Measurements from ENCODE around the gene MTERF4. TPM values are rescaled to one million over a fixed set of nuclear protein-coding genes. Genes with fewer than 3 reads are reported as not detected.

The MTERF4 gene
- polyA plus RNA-seq, 1 donor from 2014 or later = 142 TPM

DNA sequence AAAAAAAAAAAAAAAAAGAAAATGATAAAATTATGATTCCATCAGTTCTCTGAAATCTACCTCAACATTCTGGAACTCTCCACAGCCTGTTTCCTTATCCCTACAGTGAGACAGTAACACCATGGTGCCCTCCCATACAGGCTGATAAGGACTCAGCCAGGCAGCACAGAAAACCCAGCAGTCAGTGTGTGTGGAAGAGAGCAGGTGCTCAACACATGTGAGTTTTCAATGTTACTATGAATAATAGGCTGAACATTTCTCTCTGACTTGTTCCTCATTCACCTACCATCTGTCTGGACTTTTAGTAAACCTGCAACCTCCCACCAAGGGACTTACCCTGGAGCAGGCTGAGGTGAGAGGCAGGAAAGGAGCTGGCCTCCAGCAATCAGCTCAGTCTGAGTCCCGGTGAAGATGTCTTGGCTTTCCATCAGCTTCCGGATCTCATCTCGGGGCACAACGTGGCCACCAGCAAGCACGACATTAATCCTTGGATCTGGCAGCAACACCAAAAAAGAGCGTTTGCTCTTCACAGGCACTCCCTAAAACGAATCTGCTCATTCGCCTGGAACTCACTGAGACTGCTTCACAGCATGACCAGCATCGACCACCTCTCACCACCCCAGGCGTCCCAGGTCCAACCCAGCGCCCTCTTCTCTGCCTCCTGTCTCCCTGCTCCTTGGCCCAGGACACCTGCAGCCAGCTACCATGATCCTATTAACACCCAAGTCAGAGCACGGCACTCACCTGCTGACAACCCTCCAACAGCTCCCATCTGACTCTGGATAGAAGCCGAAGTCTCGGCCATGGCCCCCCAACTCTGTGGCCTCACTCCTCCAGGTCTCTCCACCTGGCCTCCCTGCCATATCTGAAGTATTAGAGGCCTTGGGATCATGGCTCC, 30.7 kb upstream of the MTERF4 start:
- H3F3A ChIP-seq (ENCODE audit: insufficient read depth, low read length, poor library complexity, severe bottlenecking) = no peaks in the 10 kb centered on the region

DNA sequence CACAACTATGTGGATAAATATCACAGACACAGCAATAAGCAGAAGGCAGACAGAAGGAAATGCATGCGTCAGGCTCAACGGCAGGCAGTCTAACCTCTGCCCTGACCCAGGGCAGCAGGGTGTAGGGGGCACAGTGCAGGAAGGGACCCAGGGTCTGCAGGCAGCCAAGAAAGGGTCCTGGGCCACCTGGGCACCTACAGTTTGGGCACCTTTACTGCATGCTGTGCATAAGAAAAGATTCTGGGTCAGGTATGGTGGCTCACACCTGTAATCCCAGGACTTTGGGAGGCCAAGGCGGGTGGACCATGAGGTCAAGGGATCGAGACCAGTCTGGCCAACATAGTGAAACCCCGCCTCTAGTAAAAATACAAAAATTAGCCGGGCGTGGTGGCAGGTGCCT, 29.4 kb upstream of the MTERF4 start:
- H3K27me3 ChIP-seq (ENCODE audit: insufficient read depth, low read depth, low read length) = no peaks in the 10 kb centered on the region

More for the DNA sequence above, 30.7 kb upstream of the MTERF4 start:
- H3K36me3 ChIP-seq (ENCODE audit: insufficient read depth, low read length) = no peaks in the 10 kb centered on the region
- no peak overlapping the region for H3K4me3 ChIP-seq (ENCODE audit: low read length)
- no peaks in the 10 kb centered on the region for H4K20me1 ChIP-seq (ENCODE audit: insufficient read depth)
- TF ChIP-seq EP300 (conservative IDR thresholded peaks at IDR 0.05; ENCODE audit: poor library complexity, severe bottlenecking) (no peak), RAD21 (conservative IDR thresholded peaks at IDR 0.05) (no peak), MXI1 (conservative IDR thresholded peaks at IDR 0.05; ENCODE audit: poor library complexity, severe bottlenecking) (no peak), TAF1 (IDR thresholded peaks at IDR 0.05; ENCODE audit: low read depth) (no peak), SMC3 (conservative IDR thresholded peaks at IDR 0.05; ENCODE audit: poor library complexity) (no peak), EZH2 (IDR thresholded peaks at IDR 0.05; ENCODE audit: borderline replicate concordance, insufficient read depth, low read length, poor library complexity, severe bottlenecking) (no peak), POLR2AphosphoS5 (IDR thresholded peaks at IDR 0.05) (no peak)
- TF ChIP-seq, protein P1, sequence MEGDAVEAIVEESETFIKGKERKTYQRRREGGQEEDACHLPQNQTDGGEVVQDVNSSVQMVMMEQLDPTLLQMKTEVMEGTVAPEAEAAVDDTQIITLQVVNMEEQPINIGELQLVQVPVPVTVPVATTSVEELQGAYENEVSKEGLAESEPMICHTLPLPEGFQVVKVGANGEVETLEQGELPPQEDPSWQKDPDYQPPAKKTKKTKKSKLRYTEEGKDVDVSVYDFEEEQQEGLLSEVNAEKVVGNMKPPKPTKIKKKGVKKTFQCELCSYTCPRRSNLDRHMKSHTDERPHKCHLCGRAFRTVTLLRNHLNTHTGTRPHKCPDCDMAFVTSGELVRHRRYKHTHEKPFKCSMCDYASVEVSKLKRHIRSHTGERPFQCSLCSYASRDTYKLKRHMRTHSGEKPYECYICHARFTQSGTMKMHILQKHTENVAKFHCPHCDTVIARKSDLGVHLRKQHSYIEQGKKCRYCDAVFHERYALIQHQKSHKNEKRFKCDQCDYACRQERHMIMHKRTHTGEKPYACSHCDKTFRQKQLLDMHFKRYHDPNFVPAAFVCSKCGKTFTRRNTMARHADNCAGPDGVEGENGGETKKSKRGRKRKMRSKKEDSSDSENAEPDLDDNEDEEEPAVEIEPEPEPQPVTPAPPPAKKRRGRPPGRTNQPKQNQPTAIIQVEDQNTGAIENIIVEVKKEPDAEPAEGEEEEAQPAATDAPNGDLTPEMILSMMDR (IDR thresholded peaks at IDR 0.05; ENCODE audit: poor library complexity, severe bottlenecking) = no peak
- TF ChIP-seq, protein P2, sequence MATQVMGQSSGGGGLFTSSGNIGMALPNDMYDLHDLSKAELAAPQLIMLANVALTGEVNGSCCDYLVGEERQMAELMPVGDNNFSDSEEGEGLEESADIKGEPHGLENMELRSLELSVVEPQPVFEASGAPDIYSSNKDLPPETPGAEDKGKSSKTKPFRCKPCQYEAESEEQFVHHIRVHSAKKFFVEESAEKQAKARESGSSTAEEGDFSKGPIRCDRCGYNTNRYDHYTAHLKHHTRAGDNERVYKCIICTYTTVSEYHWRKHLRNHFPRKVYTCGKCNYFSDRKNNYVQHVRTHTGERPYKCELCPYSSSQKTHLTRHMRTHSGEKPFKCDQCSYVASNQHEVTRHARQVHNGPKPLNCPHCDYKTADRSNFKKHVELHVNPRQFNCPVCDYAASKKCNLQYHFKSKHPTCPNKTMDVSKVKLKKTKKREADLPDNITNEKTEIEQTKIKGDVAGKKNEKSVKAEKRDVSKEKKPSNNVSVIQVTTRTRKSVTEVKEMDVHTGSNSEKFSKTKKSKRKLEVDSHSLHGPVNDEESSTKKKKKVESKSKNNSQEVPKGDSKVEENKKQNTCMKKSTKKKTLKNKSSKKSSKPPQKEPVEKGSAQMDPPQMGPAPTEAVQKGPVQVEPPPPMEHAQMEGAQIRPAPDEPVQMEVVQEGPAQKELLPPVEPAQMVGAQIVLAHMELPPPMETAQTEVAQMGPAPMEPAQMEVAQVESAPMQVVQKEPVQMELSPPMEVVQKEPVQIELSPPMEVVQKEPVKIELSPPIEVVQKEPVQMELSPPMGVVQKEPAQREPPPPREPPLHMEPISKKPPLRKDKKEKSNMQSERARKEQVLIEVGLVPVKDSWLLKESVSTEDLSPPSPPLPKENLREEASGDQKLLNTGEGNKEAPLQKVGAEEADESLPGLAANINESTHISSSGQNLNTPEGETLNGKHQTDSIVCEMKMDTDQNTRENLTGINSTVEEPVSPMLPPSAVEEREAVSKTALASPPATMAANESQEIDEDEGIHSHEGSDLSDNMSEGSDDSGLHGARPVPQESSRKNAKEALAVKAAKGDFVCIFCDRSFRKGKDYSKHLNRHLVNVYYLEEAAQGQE (IDR thresholded peaks at IDR 0.05; ENCODE audit: borderline replicate concordance) = no peak
- H3K79me2 ChIP-seq (replicated peaks; ENCODE audit: insufficient read depth, low read length) = no peaks in the 10 kb centered on the region
- no peak overlapping the region for H3K9ac ChIP-seq (ENCODE audit: low read length)
- H3K9me3 ChIP-seq (ENCODE audit: low read length) = no peaks in the 10 kb centered on the region
- no peaks in the 10 kb centered on the region for H3K9me2 ChIP-seq (ENCODE audit: insufficient read depth, low read length)
- no peak overlapping the region for H3K27ac ChIP-seq (ENCODE audit: low read length)
- H3K4me2 ChIP-seq (ENCODE audit: low read length) = no peak overlapping the region
- no peaks in the 10 kb centered on the region for H3K27me3 ChIP-seq (ENCODE audit: insufficient read depth, low read depth, low read length)
- no peak overlapping the region for H2AFZ ChIP-seq (ENCODE audit: low read depth, low read length)

More for the DNA sequence above, 29.4 kb upstream of the MTERF4 start:
- Histone ChIP-seq H3K27ac (ENCODE audit: low read length) (no peak overlapping the region), H3K4me3 (ENCODE audit: low read length) (no peak overlapping the region), H3K79me2 (replicated peaks; ENCODE audit: insufficient read depth, low read length) (no peaks in the 10 kb centered on the region), H3K9me2 (ENCODE audit: insufficient read depth, low read length) (no peaks in the 10 kb centered on the region), H3K9ac (ENCODE audit: low read length) (no peak overlapping the region), H3K9me3 (ENCODE audit: low read length) (no peaks in the 10 kb centered on the region), H2AFZ (ENCODE audit: low read depth, low read length) (no peak overlapping the region), H3K36me3 (ENCODE audit: insufficient read depth, low read length) (no peaks in the 10 kb centered on the region), H3K4me2 (ENCODE audit: low read length) (no peak overlapping the region), H4K20me1 (ENCODE audit: insufficient read depth) (no peaks in the 10 kb centered on the region), H3F3A (ENCODE audit: insufficient read depth, low read length, poor library complexity, severe bottlenecking) (no peaks in the 10 kb centered on the region)
- no peak for TF ChIP-seq RAD21 (conservative IDR thresholded peaks at IDR 0.05)
- no peak for TF ChIP-seq EZH2 (IDR thresholded peaks at IDR 0.05; ENCODE audit: borderline replicate concordance, insufficient read depth, low read length, poor library complexity, severe bottlenecking)
- TF ChIP-seq MXI1 (conservative IDR thresholded peaks at IDR 0.05; ENCODE audit: poor library complexity, severe bottlenecking) = no peak
- TF ChIP-seq SMC3 (conservative IDR thresholded peaks at IDR 0.05; ENCODE audit: poor library complexity) = no peak
- TF ChIP-seq, protein P2 (IDR thresholded peaks at IDR 0.05; ENCODE audit: borderline replicate concordance) = no peak
- TF ChIP-seq EP300 (conservative IDR thresholded peaks at IDR 0.05; ENCODE audit: poor library complexity, severe bottlenecking) = no peak
- TF ChIP-seq, protein P1 (IDR thresholded peaks at IDR 0.05; ENCODE audit: poor library complexity, severe bottlenecking) = no peak
- TF ChIP-seq TAF1 (IDR thresholded peaks at IDR 0.05; ENCODE audit: low read depth) = no peak
- no peak for TF ChIP-seq POLR2AphosphoS5 (IDR thresholded peaks at IDR 0.05)
